ENCODE data around the gene SIRPG. TPM values are rescaled to one million over a fixed set of nuclear protein-coding genes. Genes with fewer than 3 reads are reported as not detected.

SIRPG gene
- total and polyA plus RNA-seq, 2 of the 8 experiments (the other 6 are each of a cell fraction or from before 2014, with no cell fraction given), result 0.08 TPM; not detected in 1

DNA sequence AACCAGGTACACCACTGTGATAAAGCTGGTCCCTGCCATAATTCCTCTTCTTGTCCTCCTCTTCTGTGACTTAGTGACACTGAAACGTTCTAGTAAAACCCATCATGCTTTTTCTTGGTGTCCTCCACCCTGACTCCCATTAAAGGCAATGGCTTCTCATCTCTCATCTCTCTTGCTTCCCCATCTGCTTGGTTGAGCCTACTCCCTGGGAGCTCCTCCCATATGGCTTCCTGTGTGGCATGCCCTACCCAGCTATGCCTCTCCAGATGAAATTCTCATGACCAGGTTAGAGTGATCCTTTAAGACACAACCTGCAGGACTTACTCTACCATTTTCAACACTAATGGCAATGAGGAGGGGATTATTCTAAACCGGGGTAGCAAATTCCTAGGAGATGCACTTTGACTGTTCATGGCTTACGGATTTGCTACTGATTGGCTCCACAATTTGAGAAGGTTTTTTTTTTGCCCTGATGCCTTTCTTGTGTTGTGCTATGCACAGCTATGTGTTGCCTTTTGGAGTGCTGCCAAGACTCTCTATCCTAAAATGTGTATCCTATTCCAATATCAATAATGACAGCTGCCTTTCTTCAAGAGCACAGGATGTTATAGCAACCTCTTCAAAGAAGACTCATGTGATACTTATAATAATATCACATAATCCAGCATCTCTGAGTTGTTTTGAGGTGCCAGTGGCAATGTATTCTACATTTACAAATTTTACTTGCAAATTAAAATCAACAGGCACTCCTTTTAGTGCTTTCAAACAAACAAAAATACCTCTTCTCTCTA is 6.1 kb downstream of the SIRPG start:
- Histone ChIP-seq H3K14ac (ENCODE audit: insufficient read length) (no peak overlapping the region), H2BK12ac (ENCODE audit: low read depth, low read length) (no peak overlapping the region), H3K9ac (replicated peaks in 1 of 4; ENCODE audit: extremely low read depth in 1 of 4, low read depth in 3 of 4, low read length in 3 of 4) (no peak overlapping the region), H3K4me1 (replicated peaks in 1 of 4; ENCODE audit: control insufficient read depth in 3 of 4, insufficient read depth in 4 of 4, low read length in 3 of 4) (no peaks in the 10 kb centered on the region), H3K4me3 (ENCODE audit: extremely low read depth in 1 of 4, insufficient read depth in 2 of 4, low read depth in 3 of 4, low read length in 4 of 4) (no peak overlapping the region), H2BK15ac (ENCODE audit: low read length) (no peak overlapping the region), H3K18ac (ENCODE audit: extremely low read depth, low read length) (no peak overlapping the region), H3K27ac (ENCODE audit: low read depth, low read length) (no peak overlapping the region), H2AFZ (ENCODE audit: low read length) (peak overlapping the region; percentile 22; the same call in 1 of the 2 replicates), H4K20me1 (replicated peaks in 1 of 2; ENCODE audit: control insufficient read depth in 1 of 2, insufficient read depth in 2 of 2, low read length in 2 of 2) (no peaks in the 10 kb centered on the region), H3K4ac (replicated peaks; ENCODE audit: insufficient read length, low read depth, low read length) (no peak overlapping the region), H2BK5ac (ENCODE audit: low read depth, low read length) (no peak overlapping the region), H4K8ac (ENCODE audit: extremely low read depth, insufficient read depth, low read length) (no peak overlapping the region), H4K91ac (replicated peaks; ENCODE audit: insufficient read length, low read length) (no peak overlapping the region), H3K23me2 (ENCODE audit: low read depth, low read length) (no peaks in the 10 kb centered on the region), H3K4me2 (ENCODE audit: insufficient read depth in 1 of 2, low read depth in 2 of 2, low read length in 2 of 2) (no peak overlapping the region), H3K79me1 (ENCODE audit: low read depth, low read length) (no peaks in the 10 kb centered on the region), H2AK5ac (ENCODE audit: low read depth, low read length) (no peak overlapping the region), H2BK120ac (replicated peaks; ENCODE audit: low read depth, low read length) (no peak overlapping the region), H3K9me3 (ENCODE audit: insufficient read depth in 2 of 2, low read depth in 1 of 2, low read length in 1 of 2) (no peaks in the 10 kb centered on the region), H2BK20ac (ENCODE audit: low read length) (no peak overlapping the region), H3K27me3 (replicated peaks in 1 of 4; ENCODE audit: control insufficient read depth in 3 of 4, extremely low read depth in 1 of 4, insufficient read depth in 3 of 4, low read length in 3 of 4) (no peaks in the 10 kb centered on the region), H3K23ac (ENCODE audit: insufficient read length) (no peak overlapping the region), H3K56ac (replicated peaks; ENCODE audit: insufficient read length, low read depth, low read length) (no peak overlapping the region), H3K79me2 (ENCODE audit: control insufficient read depth in 1 of 2, insufficient read depth in 2 of 2, low read length in 2 of 2) (no peaks in the 10 kb centered on the region), H4K5ac (ENCODE audit: insufficient read length, low read depth, low read length) (no peak overlapping the region), H3K36me3 (ENCODE audit: control insufficient read depth in 2 of 4, insufficient read depth in 4 of 4, low read length in 3 of 4) (no peaks in the 10 kb centered on the region)
- CTCF ChIA-PET (ENCODE audit: partially characterized antibody), result interaction anchor here (1.0 to 1.8 kb wide), 2 partner anchors 15 to 114 kb away, joined by 3 to 5 read pairs; no protein-coding TSS in a partner anchor
- POLR2A ChIA-PET (ENCODE audit: partially characterized antibody), result no interaction called here
- WGBS, 2 experiments (ENCODE audit: extremely low coverage in 1 of 2, insufficient coverage in 1 of 2, insufficient read length in 1 of 2, insufficient replicate concordance in 2 of 2, low coverage in 1 of 2, low lambda C conversion rate in 2 of 2, missing lambda C conversion rate in 1 of 2), result 75% methylated on average over 3 of the region's 3 CpGs; no CpG with 5 or more reads in 1 of the 2 experiments
- TF ChIP-seq RFX5 (IDR thresholded peaks at IDR 0.05; ENCODE audit: borderline replicate concordance, low read depth, low read length) (no peak), EP300 (IDR thresholded peaks at IDR 0.05; ENCODE audit: borderline replicate concordance in 1 of 2, low read depth in 2 of 2, low read length in 2 of 2) (no peak), SP1 (IDR thresholded peaks at IDR 0.05; ENCODE audit: low read depth, low read length) (no peak), SIN3A (conservative IDR thresholded peaks at IDR 0.05 in 1 of 2, IDR thresholded peaks at IDR 0.05 in 1 of 2; ENCODE audit: low read depth in 1 of 2, low read length in 2 of 2) (no peak), CBX5 (IDR thresholded peaks at IDR 0.05; ENCODE audit: low read depth, low read length) (no peak), CTBP2 (IDR thresholded peaks at IDR 0.05; ENCODE audit: borderline replicate concordance, insufficient read depth, insufficient read length, low read length) (no peak)
- DNase-seq (ENCODE audit: low read depth in 1 of 2, low spot score in 2 of 2) (no peak), FAIRE-seq (no peak)
